Ishikawa (cell line): Measurements from ENCODE around the gene COL5A2.
A peak's percentile ranks its signal among the peaks of the same experiment; 100 is the strongest.

Source experiments
- CEBPB ChIP-seq: IDR thresholded peaks from 2 replicates; pipeline ENCODE4 v1.6.1; 2012
- CREB1 ChIP-seq: IDR thresholded peaks from 2 replicates; pipeline ENCODE4 v1.6.1; 2012; ENCODE audit warnings: low read depth
- EGR1 ChIP-seq: IDR thresholded peaks from 2 replicates; pipeline ENCODE4 v1.6.1; 2012
- EP300 ChIP-seq: IDR thresholded peaks from 2 replicates; pipeline ENCODE4 v1.6.1; 2012; ENCODE audit warnings: borderline replicate concordance
- FOXM1 ChIP-seq: IDR thresholded peaks from 2 replicates; pipeline ENCODE4 v1.6.1; 2012; ENCODE audit warnings: low read depth, borderline replicate concordance
- MAX ChIP-seq: IDR thresholded peaks from 2 replicates; pipeline ENCODE4 v1.6.1; 2012
- NFIC ChIP-seq: IDR thresholded peaks from 2 replicates; pipeline ENCODE4 v1.6.1; 2012
- RAD21 ChIP-seq: IDR thresholded peaks from 2 replicates; pipeline ENCODE4 v1.6.1; 2012; ENCODE audit warnings: low read depth
- REST ChIP-seq: IDR thresholded peaks from 2 replicates; pipeline ENCODE4 v1.6.1; 2012; ENCODE audit warnings: low read depth, mild to moderate bottlenecking
- TAF1 ChIP-seq: IDR thresholded peaks from 2 replicates; pipeline ENCODE4 v1.6.1; 2012; ENCODE audit warnings: low read depth, mild to moderate bottlenecking
- TCF12 ChIP-seq: IDR thresholded peaks from 2 replicates; pipeline ENCODE4 v1.6.1; 2012; ENCODE audit warnings: low read depth
- TEAD4 ChIP-seq: IDR thresholded peaks from 2 replicates; pipeline ENCODE4 v1.6.1; 2012
- USF1 ChIP-seq: IDR thresholded peaks from 2 replicates; pipeline ENCODE4 v1.6.1; 2012
- YY1 ChIP-seq: IDR thresholded peaks from 2 replicates; pipeline ENCODE4 v1.6.1; 2012; ENCODE audit warnings: low read depth
- ZBTB7A ChIP-seq: IDR thresholded peaks from 2 replicates; pipeline ENCODE4 v1.6.1; 2012; ENCODE audit warnings: low read depth

COL5A2 gene

DNA sequence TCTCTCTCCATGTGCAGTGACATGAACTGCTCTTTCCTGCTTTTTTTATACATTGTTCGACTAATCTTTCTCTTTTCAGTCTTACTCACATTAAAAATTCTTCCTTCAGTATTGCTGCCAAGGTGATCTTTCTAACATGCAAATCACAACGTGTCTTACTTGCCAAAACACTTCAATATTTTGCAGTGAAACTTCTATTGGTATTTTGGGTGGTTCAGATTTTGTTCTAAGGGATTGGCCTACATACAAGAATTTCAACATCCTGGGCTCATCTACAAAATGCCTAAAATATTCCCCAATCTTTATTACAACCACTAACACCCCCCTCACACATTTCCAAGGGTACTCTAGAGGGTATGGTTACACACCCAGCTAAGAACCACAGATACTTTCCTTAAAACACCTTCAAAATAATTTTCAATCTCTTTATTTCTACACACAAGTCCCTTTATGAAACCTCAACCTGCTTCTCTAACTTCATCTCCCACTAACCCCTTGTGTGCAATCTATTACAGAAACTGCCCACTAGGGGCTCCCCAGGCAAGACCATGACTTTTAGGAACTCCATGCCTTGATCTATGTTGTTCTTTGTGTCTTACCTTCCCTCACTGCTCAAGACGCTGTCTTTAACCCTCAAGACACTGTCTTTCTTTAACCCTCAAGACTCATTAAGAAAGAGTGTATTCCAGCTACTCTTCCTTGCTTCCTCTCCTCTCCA, 154.5 kb downstream of the COL5A2 start:
- TF ChIP-seq RAD21 (peak; percentile 34), NFIC (no peak)

DNA sequence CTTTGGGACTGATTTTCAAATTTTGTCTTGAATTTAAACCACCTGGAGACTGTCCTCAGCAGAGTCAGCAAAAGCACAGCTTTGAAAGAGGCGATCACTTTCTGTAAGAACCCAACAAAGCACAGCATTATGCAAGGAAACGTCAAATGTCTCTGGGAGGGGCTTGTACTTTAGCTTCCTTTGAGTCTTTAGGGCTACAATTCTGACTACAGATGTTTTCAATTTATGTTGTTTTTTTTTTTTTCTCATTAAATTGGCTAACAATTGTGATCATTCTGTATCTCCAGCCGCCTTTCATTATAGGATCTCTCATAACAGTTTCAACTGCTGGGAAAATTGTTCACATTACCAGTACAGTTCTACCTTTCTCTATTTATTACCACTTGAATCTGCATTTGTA, 157.1 kb downstream of the COL5A2 start:
- TF ChIP-seq TCF12, result no peak

- TF ChIP-seq EGR1 (no peak), RAD21 (no peak), USF1 (no peak), TEAD4 (no peak), CREB1 (no peak), MAX (no peak), TAF1 (no peak), CEBPB (no peak), FOXM1 (no peak), REST (no peak), ZBTB7A (no peak), TCF12 (no peak), EP300 (no peak), YY1 (no peak), NFIC (no peak)
Observed at GRCh38 chr2:189022053-189022481, 157.5 kb downstream of the COL5A2 start.

DNA sequence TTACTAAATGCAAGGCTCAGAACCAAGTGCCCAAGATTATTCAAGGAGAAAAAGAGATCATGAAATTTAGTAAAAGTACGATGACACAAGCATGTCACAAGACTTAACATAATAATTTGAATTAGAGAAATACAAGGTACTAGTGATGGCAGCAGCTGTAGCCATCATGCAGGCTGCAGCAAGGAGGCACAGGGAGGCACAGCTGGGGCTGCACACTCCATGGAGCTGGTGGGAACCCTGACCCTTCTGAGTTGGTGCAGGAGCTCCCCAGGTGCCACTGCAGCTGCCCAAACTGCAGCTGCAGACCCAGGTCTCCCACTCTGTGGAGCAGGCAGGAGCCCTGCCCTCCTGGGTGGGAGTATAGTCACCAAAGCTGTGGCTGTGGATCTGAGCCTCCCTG, 159.4 kb downstream of the COL5A2 start:
- TF ChIP-seq FOXM1, result no peak
- TF ChIP-seq EP300, result no peak
- TF ChIP-seq NFIC, result no peak
- no peak for TF ChIP-seq YY1
- TF ChIP-seq CEBPB, result no peak
- TF ChIP-seq TCF12, result no peak
- TF ChIP-seq RAD21, result no peak
- TF ChIP-seq ZBTB7A, result no peak
- no peak for TF ChIP-seq REST
- no peak for TF ChIP-seq TAF1
- TF ChIP-seq TEAD4, result no peak
- TF ChIP-seq USF1, result no peak
- TF ChIP-seq MAX, result no peak

- TF ChIP-seq MAX (no peak), FOXM1 (no peak), NFIC (no peak), RAD21 (no peak), EGR1 (no peak), ZBTB7A (no peak), TAF1 (no peak), TEAD4 (no peak), YY1 (no peak), CEBPB (no peak)
Observed at GRCh38 chr2:189018631-189019030, 160.9 kb downstream of the COL5A2 start.

GRCh38 chr2:189016311-189016861, 163.2 kb downstream of the COL5A2 start:
- TF ChIP-seq CREB1 (no peak), TAF1 (no peak), MAX (no peak), ZBTB7A (no peak), CEBPB (no peak), TEAD4 (no peak), YY1 (no peak), USF1 (no peak), RAD21 (no peak), REST (no peak), EGR1 (no peak), FOXM1 (no peak), EP300 (no peak)
